Spleen (tissue), 11 donors: ENCODE results near the gene CCDC175. TPM values are rescaled to one million over a fixed set of nuclear protein-coding genes. Genes with fewer than 3 reads are reported as not detected.

Experiments used
- DNase-seq: peaks from one replicate; pipeline ENCODE4 v3.0.0-alpha.2; 2020
- H3K27ac ChIP-seq, 8 donors: fragments of 200-600 bp; sonication (generic) in 7 of 8; 1 replicate in 4 of 8; 2 replicates in 4 of 8; pipeline versions ENCODE4 v1.5.0 to v1.8.0; 2016 to 2021; ENCODE audit warnings: inconsistent platforms in 4 of 8, mild to moderate bottlenecking in 4 of 8, moderate library complexity in 1 of 8
- H3K27me3 ChIP-seq, 7 donors: fragments of 200-600 bp; sonication (generic) in 6 of 7; replicated peaks in 1 of 7; 1 replicate in 4 of 7; 2 replicates in 3 of 7; pipeline versions ENCODE4 v1.5.0 to v1.8.0; 2016 to 2021; ENCODE audit warnings: inconsistent platforms in 3 of 7, mild to moderate bottlenecking in 1 of 7
- H3K36me3 ChIP-seq, 6 donors: fragments of 200-600 bp; sonication (generic) in 5 of 6; 1 replicate in 4 of 6; 2 replicates in 2 of 6; pipeline versions ENCODE4 v1.5.0 to v1.8.0; 2016 to 2021; ENCODE audit warnings: inconsistent platforms in 2 of 6
- H3K4me1 ChIP-seq, 6 donors: fragments of 200-600 bp; sonication (generic) in 5 of 6; 1 replicate in 3 of 6; 2 replicates in 3 of 6; pipeline versions ENCODE4 v1.5.0 to v1.8.0; 2016 to 2021; ENCODE audit warnings: inconsistent platforms in 3 of 6
- H3K4me3 ChIP-seq, 8 donors: fragments of 200-600 bp; sonication (generic) in 7 of 8; 1 replicate in 4 of 8; 2 replicates in 4 of 8; pipeline versions ENCODE4 v1.5.0 to v1.8.0; 2016 to 2021; ENCODE audit warnings: inconsistent platforms in 4 of 8, mild to moderate bottlenecking in 4 of 8, moderate library complexity in 2 of 8
- H3K9me3 ChIP-seq, 8 donors: fragments of 200-600 bp; sonication (generic) in 7 of 8; 1 replicate in 4 of 8; 2 replicates in 4 of 8; pipeline versions ENCODE4 v1.5.0 to v1.8.0; 2016 to 2021; ENCODE audit warnings: inconsistent platforms in 4 of 8
- POLR2A ChIP-seq, 3 donors: fragments of 450-650 bp; IDR thresholded peaks; one replicate each; pipeline ENCODE4 v1.5.1; 2017; ENCODE audit warnings: antibody characterized with exemption in 3 of 3, mild to moderate bottlenecking in 1 of 3
- POLR2AphosphoS5 ChIP-seq, 3 donors: sonication (generic); formaldehyde crosslinking; IDR thresholded peaks; one replicate each; pipeline ENCODE4 v1.5.1; 2017; ENCODE audit warnings: antibody characterized with exemption in 3 of 3
- WGBS, 5 donors: extraction: QIAGEN DNeasy Blood & Tissue Kit in 3 of 5; methylation state at CpG; one replicate each; pipeline versions ENCODE4 v1.1.5 to v1.1.7; 2013 to 2018; 5-methylcytosine and 5-hydroxymethylcytosine counted together
- intact Hi-C: fragments of 100-400 bp; cut with DNase I; formaldehyde crosslinking; loops from one replicate; pipeline ENCODE4 v1.15.0; 2023; ENCODE audit warnings: low total_unique reads
- polyA plus RNA-seq, 3 donors: library from polyadenylated mRNA; stranded (reverse); fragments of 200-250 nt; gene quantifications; one replicate each; pipeline ENCODE4 v1.2.1, GENCODE V29; 2013
- total RNA-seq, 7 donors: library from RNA; depleted of rRNA in 3 of 7; stranded (reverse); fragments of >200 nt in 3 of 7; fragmentation: NEBNext Ultra II Directional in 4 of 7; extraction: Animal tissue kit (Norgen Biotek cat#: 25700) in 4 of 7; gene quantifications; one replicate each; pipeline versions ENCODE4 v1.1.0 to v1.2.1, GENCODE V29; 2016 to 2021
- TF ChIP-seq, protein P1 (sequence below), 11 experiments: fragments of 200-600 bp in 7 of 11; fragments of 450-650 bp in 4 of 11; sonication (generic) in 4 of 11; IDR thresholded peaks in 8 of 11; conservative IDR thresholded peaks in 3 of 11; 1 replicate in 7 of 11; 2 replicates in 4 of 11; pipeline versions ENCODE4 v1.4.0 to v1.8.0; 2016 to 2021; ENCODE audit warnings: antibody characterized with exemption in 11 of 11, inconsistent platforms in 4 of 11, mild to moderate bottlenecking in 1 of 11
- donor health status: healthy with polysubstance abuse.
- donor health status: DM: no; HTN: no; CAD: no; lungs with moderate emphysema.
- donor health status: DM: no; HTN: no; CAD: no.
- donor health status: Bipolar disorder and iron deficiency.
- donor health status: healthy.
- donor health status: DM: no; HTN: no; CAD: no.
- donor health status: DM: yes; HTN: yes; CAD: no.

CCDC175 gene
- total and polyA plus RNA-seq, 10 donors = 0.34 to 1.9 (median 0.43) TPM; not detected in 5

DNA sequence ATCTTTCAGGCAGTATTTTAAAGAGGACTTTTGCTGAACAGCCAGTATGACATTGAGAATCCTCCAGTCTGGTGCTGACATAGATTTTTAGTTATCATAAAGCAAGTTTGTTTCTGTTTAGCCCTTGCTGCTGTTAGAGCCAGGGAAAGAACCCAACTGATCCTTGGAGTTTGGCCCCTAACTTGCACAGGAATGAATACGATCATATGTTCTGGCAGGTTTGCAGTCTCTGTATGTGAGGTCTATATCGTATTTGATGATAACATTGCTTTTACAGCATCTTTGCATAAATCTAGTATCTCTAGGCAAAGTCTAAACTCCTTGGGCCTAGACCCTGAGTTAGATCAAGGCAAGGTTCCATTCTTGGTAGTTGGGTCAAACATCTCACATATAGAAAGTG is 4.3 kb upstream of the CCDC175 start:
- Histone ChIP-seq H3K4me3 (no peak overlapping the region), H3K9me3 (no peaks in the 10 kb centered on the region), H3K36me3 (no peaks in the 10 kb centered on the region), H3K27me3 (peaks cover 0 to 25% (median 0%) of the 10 kb centered on the region in 7 donors), H3K4me1 (peaks cover 0 to 26% (median 14%) of the 10 kb centered on the region in 6 donors), H3K27ac (no peak overlapping the region)
- intact Hi-C loops = no loop called here
- no peak for TF ChIP-seq POLR2A (IDR thresholded peaks at IDR 0.05)
- no peak for TF ChIP-seq POLR2AphosphoS5 (IDR thresholded peaks at IDR 0.05)
- TF ChIP-seq, protein P1, sequence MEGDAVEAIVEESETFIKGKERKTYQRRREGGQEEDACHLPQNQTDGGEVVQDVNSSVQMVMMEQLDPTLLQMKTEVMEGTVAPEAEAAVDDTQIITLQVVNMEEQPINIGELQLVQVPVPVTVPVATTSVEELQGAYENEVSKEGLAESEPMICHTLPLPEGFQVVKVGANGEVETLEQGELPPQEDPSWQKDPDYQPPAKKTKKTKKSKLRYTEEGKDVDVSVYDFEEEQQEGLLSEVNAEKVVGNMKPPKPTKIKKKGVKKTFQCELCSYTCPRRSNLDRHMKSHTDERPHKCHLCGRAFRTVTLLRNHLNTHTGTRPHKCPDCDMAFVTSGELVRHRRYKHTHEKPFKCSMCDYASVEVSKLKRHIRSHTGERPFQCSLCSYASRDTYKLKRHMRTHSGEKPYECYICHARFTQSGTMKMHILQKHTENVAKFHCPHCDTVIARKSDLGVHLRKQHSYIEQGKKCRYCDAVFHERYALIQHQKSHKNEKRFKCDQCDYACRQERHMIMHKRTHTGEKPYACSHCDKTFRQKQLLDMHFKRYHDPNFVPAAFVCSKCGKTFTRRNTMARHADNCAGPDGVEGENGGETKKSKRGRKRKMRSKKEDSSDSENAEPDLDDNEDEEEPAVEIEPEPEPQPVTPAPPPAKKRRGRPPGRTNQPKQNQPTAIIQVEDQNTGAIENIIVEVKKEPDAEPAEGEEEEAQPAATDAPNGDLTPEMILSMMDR (IDR thresholded peaks at IDR 0.05 in 8 of 11, conservative IDR thresholded peaks at IDR 0.05 in 3 of 11) = no peak
- 83 to 95% (median 90%) methylated on average over 2 of the region's 2 CpGs for WGBS, 5 donors
- no peak for DNase-seq

DNA sequence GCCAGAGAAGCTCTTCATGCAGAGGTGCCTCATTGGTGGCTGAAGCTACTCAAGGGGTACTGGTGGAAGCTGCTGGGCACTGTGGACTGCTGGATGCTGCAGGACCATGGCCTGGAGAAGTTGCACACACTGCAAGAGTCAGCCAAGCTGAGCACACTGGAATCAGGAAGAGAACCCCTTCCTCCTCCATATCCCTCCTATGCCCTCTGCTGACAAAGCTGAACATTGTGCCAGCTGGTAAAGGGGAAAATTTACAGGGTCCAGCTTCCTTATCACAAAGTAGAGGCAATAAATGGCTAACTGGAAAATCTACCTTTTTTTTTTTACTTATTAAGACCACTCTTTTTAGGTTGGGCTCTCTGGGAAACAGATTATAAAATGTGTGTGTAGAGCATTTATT is 6.5 kb downstream of the CCDC175 start:
- Histone ChIP-seq H3K4me1 (no peaks in the 10 kb centered on the region), H3K27ac (no peak overlapping the region), H3K4me3 (no peak overlapping the region), H3K36me3 (no peaks in the 10 kb centered on the region), H3K27me3 (no peaks in the 10 kb centered on the region), H3K9me3 (no peaks in the 10 kb centered on the region)
- intact Hi-C loops = no loop called here
- TF ChIP-seq, protein P1 (IDR thresholded peaks at IDR 0.05 in 8 of 11, conservative IDR thresholded peaks at IDR 0.05 in 3 of 11) = no peak
- TF ChIP-seq POLR2A (IDR thresholded peaks at IDR 0.05) = no peak
- TF ChIP-seq POLR2AphosphoS5 (IDR thresholded peaks at IDR 0.05) = no peak
- DNase-seq = no peak

DNA sequence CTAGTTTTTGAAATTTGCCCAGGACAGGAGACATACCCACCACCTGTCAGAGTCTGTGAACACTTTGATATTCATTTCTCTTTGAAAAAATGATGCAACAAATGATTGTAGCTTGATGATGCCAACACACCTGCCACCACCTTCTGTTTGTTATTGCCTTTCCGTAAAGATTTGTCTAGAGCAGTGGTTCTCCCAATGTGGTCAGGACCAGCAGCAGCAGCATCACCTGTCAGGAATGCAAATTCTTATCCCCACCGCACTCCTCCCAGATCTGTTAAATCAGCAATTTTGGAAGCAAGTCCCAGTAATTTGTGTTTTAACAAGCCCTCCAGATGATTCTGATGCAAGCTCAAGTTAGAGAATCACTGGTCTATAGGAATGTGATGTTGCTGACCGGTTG is 9.9 kb downstream of the CCDC175 start:
- WGBS, 5 donors = 91 to 96% (median 92%) methylated on average over 3 of the region's 3 CpGs
- no peaks in the 10 kb centered on the region for H3K27me3 ChIP-seq
- TF ChIP-seq POLR2AphosphoS5 (IDR thresholded peaks at IDR 0.05) (no peak), POLR2A (IDR thresholded peaks at IDR 0.05) (no peak)
- TF ChIP-seq, protein P1 (IDR thresholded peaks at IDR 0.05 in 8 of 11, conservative IDR thresholded peaks at IDR 0.05 in 3 of 11) = no peak
- H3K4me3 ChIP-seq = no peak overlapping the region
- no peaks in the 10 kb centered on the region for H3K36me3 ChIP-seq
- H3K9me3 ChIP-seq = no peaks in the 10 kb centered on the region
- intact Hi-C loops = no loop called here
- DNase-seq = no peak
- H3K27ac ChIP-seq = no peak overlapping the region
- H3K4me1 ChIP-seq = no peaks in the 10 kb centered on the region

DNA sequence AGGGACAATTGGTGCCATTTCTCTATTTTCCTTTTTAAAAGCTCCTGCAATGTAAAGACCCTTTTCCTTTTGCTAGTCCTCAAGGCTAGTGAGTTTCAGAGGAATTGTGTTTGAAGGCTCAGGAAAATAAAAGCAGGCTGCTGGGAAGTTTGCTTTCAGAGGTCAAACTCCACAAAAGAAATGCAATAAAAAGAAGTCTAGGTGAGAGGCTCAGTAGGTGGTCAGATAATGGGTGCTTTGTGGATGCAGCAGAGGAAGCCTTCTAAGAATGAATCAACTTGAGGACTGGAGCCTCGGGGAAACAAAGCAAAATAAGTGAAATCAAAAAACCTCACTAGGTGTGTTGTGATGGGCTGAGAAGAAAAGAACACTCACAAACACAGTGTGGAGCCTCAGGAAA is 10.3 kb downstream of the CCDC175 start:
- TF ChIP-seq, protein P1 (IDR thresholded peaks at IDR 0.05 in 8 of 11, conservative IDR thresholded peaks at IDR 0.05 in 3 of 11) = no peak
- TF ChIP-seq POLR2A (IDR thresholded peaks at IDR 0.05) (no peak), POLR2AphosphoS5 (IDR thresholded peaks at IDR 0.05) (no peak)
- no peaks in the 10 kb centered on the region for H3K9me3 ChIP-seq
- H3K4me3 ChIP-seq = no peak overlapping the region
- H3K36me3 ChIP-seq = no peaks in the 10 kb centered on the region
- no peaks in the 10 kb centered on the region for H3K4me1 ChIP-seq
- H3K27me3 ChIP-seq = no peaks in the 10 kb centered on the region
- intact Hi-C loops = no loop called here
- 50 to 67% (median 56%) methylated on average over 1 of the region's 1 CpG for WGBS, 5 donors
- DNase-seq = no peak
- H3K27ac ChIP-seq = no peak overlapping the region
